GM21515 (cell line): ENCODE data around the gene LRRC8C.
A peak's percentile ranks its signal among the peaks of the same experiment; 100 is the strongest.

ENCODE experiments used
- ATAC-seq: cut with Tn5 transposase; IDR thresholded peaks from one replicate; pipeline ENCODE4 v1.9.1; 2021; ENCODE audit not compliant: unreplicated experiment

Gene LRRC8C

DNA sequence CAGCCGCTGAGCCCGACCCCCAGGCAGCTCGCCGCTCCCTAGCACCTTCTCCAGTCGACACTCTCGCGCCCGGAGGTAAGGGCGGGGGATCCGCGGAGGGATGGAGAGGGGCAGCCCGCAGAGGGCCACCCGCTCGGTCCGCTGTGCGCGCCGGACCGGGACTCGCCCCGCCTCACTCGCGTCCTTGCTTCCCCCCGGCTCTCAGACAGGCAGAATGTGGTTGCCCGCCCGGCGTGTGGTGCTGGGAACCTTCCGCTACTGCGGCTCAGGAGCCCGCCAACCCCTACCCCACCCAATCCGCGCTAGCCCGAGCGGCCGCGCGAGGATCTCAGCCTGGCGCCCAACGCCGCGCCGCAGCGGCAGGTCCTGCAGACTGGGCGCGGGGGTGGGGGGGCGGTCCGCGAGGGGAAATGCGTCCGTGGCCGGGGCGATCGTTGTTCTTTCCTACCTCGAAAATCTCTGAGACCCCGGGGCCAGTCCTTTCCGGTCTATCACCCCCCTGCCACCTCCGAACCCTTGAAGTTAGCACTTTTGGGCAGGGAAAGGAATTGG, 404 bp downstream of the LRRC8C start:
- peak; percentile 50 for ATAC-seq

DNA sequence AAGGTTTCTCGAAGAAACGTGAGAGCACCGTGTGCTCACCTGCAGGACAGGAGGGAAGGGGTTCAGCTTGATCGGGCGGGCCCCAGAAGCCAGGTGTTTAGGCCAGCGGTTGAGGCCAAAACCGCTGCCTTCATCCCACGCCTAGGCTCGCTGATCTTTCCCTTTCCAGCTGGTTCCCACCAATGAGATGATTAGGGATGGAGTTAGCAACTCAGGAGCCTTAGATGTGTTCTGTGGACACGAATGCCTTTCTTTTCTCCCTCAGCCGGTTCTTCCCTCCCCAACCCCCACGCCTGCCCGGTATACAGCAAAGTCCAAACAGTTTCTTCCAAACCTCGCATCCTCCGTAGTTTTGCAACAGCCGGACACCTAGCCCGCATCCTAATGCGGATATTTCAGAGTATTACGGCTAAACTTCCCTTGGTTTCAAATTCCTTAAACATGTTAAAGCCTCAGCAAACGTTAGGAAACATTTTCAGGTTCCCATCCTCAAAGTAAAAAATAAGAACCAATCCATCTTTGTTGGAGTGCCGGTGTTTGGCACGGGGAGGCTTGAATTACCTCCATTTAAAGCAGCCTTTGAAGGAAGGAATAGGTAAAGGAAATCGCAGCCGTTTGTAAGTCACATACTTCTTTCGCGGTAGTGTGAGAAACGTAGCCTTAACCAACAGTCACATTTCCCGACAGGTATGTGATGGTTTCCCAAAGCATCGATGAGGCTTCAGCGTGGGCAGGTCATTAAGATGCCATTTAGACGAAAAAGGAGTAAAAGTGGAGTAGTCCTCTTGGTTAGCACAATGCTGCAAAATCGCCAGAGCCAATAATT, 1.1 kb downstream of the LRRC8C start:
- ATAC-seq: peak; percentile 4

DNA sequence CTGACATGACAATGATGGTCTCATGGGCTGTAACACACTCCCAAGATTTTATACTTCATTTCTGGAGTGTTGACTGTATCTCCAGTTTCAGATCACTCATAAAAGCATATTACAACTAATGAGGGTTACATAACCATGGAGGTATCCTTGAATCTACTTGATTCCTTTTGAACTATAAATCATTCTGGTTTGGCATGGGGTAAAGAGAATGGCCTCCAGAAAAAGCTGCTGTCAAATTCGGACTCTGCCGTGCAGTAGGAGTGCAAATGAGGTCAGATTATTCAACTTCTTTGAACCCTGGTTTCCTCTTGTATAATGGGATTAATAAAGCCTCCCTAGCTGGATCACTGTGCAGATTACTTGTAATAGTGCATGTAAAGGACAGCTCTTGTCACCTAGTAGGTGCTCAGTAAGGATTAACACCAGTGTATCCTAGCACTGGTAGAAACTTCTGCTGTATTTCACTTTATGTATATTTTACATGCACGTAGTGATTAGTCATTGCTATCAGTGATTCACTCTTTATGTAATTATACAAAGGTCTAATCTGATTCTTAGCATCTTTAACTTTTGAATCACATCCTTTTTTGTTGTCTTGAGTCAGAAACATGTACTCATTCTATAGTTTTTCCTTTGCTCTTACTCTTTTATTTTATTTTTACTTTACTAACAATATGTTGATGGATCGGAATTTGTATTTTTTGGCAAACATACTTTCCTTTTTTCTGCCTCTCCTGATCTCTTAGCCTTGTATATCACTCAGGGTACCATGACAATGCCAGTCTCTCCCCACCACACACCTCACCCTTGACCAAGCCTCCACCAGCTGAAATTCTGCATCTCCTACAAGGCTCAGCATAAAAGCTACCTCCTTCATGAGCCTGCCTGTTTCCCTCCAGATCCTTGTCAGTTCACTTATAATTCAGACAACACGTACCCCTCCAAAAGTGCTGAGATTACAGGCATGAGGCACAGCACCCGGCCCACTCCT, 3.2 kb downstream of the LRRC8C start:
- ATAC-seq: no peak

DNA sequence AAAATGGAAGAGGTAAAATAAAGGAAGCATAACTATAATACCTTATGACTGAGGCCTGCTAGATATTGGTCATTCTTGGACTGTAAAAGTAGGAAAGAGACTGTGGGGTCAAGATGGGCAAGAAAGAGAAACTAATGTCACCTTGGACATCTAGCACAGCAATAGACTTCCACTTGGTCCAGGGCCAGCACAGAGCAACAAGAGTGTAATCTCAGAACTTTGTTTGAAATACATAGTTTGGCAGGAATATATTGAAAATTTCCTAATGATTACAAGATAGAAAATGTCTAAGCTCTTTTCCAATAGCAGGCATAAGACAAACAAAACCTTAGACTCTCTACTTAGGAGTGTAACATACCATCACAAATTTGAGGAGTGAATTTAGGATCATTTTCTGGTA, 4.6 kb downstream of the LRRC8C start:
- no peak for ATAC-seq

DNA sequence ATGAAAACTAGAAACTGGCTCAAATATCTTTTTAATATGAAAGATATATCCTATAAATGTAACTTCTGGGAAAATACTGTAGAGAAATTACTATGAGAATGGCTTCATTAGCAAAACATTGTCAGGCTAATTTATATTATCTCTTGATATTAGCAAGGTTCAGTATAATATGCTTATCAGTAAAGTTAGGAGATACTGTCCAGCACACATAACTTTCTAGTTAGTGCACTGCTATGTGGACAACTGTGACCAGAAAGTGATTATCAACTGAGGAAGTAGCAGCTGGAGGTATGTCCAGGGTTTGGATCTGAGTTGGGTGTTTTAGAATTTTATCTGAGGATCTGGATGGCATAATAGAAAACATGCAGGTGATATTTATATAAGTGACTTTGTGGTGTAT, 7.5 kb downstream of the LRRC8C start:
- no peak for ATAC-seq

DNA sequence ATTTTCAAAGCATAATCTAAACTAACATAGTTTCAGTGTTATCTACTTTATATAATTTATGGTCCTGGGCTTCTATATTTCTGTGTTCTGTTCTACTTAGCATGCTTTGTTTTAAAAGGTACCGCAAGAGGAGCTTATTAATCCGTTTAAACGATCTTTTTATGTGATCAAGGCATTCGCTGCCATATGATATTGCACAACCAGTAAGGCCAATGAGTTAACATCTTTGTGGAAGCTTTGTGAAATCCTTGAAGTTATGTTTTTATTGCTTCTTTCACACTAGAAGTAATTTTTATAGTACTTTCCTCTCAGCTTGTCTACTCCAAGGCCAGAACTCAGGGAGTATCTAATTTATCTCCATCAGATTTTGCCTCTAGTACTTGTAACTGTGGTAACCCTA, 8.9 kb downstream of the LRRC8C start:
- no peak for ATAC-seq

DNA sequence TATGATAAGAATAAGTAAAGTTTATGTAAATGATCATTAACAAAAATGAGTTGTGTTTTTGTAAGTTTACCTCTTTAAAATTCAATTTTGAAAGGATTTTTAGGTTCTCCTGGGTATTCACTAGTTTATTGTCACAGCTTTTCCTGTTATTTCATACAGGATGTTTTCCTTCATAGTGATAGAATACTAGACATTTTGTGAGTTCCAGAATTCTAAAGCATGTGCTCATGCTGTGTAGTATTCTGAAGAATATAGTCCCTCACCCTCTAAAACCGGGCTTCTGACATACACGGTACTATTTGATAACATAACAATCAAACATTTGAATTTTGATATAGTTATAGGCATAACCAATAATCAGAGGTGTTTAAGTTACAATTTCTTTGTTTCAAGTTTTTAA, 10.7 kb downstream of the LRRC8C start:
- ATAC-seq: no peak

DNA sequence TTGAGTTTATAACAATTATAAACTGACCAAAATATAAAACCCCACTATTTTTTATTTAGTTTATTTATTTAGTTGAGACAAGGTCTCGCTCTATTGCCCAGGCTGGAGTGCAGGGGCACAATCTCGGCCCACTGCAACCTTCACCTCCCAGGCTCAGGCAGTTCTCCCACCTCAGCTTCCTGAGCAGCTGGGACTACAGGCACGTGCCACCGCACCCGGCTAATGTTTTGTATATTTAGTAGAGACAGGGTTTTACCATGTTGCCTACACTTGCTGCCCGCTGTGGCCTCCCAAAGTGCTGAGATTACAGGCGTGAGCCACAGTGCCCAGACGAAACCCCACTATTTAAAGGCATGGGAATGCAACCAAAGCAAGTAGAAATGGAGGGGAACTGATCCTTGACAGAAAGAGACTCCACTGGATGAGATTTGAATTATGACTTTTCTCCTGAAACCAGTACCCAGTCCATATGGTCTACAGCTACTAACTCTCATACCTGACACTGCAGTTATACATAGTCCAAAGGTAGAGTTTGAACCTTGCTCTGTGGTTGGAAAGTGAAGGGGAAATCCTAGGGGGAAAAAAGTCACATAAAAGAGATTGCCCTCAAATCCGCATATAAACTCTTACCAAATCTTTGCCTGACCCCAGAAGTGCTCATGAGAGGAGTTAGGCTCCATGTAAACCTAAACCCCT, 11.3 kb downstream of the LRRC8C start:
- no peak for ATAC-seq

DNA sequence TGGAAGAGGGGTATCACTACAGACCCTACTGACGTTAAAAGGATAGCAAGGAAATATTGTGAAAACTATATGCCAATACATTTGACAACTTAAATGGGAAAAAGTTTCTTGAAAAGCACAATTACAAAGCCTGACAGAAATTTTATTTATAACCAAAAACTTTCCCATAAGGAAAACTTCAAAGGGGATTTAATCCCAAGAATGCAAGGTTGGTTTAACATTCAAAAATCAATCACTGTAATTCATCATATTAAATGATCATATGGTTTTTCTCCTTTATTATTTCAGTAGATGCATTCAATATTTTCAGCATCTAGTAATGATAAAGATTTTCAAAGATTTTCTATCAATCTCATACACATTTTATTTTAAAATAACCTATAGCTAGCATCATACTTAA, 13.3 kb downstream of the LRRC8C start:
- ATAC-seq: no peak

DNA sequence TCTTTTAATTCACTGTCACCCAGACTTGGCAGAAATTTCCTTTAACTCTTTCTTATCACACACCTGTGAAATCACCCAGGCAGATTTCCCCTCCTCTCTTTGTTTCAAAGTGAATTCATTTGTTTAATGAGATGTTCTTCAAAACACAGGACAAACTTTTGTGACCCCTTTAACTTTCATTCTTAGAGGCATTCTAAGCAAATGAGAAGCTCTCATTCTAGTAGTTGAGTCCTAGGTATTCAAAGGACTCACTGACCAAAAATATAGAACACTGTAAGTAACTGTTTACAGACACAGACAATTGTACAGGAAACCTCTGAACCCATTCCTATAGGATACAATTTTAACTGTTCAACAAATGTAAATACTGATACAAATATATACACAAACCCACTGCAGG, 16.9 kb downstream of the LRRC8C start:
- no peak for ATAC-seq

DNA sequence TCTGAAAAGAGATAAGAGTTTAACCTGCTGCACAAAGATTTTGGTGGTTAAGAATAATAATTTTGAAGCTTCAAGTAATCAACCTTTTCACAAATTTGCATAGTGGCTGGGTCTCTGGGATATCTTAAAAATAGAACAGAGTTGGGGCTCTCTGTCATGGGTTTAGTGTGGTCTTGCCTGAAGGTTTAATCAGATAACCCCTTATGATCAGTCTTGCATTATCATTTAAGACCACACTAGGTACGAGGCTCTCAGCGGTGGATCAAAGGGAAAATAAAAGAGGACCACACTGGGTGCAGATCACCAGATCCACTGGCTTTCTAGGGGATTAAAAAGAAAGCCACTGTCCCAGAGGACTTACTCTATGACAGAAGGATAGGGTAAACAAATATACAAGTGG, 19.5 kb downstream of the LRRC8C start:
- no peak for ATAC-seq

DNA sequence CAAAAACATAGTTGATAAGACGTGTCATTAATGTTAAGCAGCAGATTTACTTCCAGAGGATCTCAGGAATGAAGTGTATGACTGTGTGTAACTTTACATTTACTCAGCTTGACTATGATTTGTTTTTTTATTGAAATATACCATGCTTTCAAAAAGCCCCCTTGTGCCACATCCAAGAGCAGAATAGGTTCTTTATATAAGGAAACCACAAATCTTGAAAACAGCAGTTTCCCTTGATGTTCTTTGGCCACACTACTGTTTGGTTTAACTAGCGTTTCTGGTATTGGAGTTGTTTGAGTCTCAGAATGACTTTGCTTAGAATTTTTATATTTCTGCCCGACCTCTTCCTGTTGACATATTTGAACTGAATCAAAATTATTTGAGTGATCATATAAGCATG, 25.0 kb downstream of the LRRC8C start:
- no peak for ATAC-seq

DNA sequence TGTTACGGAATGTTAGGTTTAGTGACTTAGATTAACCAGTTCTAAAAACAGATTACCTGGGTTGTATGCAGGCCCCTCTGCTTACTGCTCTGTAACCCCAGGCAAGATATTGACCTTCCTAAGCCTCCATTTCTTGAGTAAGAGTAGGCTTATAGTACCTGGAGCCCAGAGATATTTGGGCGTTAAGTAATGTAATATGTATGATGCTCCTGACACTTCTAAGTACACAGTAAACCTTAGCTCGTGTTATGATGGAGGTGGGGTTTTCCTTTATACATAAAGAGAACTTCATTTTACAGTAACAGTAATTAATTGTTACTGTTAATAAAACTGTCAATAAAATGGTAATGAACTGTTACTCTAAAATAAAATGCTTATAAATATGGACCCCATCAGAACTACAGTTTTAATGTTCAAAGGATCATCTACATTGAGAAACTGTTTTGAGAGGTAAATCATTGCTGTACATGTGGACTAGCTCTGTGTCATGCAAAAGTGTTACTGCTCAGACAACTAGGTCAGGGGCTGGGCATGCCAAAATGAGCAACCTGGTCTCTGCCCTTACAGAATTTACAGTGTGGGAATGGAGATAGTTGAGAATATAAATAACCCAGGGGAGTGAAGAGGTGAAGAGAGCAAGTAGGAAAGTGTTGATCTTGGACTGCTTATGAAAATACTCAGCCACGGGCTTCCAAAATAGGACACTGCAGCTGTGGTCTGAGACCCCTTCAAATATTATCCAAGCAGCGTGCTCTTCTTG, 26.6 kb downstream of the LRRC8C start:
- no peak for ATAC-seq

DNA sequence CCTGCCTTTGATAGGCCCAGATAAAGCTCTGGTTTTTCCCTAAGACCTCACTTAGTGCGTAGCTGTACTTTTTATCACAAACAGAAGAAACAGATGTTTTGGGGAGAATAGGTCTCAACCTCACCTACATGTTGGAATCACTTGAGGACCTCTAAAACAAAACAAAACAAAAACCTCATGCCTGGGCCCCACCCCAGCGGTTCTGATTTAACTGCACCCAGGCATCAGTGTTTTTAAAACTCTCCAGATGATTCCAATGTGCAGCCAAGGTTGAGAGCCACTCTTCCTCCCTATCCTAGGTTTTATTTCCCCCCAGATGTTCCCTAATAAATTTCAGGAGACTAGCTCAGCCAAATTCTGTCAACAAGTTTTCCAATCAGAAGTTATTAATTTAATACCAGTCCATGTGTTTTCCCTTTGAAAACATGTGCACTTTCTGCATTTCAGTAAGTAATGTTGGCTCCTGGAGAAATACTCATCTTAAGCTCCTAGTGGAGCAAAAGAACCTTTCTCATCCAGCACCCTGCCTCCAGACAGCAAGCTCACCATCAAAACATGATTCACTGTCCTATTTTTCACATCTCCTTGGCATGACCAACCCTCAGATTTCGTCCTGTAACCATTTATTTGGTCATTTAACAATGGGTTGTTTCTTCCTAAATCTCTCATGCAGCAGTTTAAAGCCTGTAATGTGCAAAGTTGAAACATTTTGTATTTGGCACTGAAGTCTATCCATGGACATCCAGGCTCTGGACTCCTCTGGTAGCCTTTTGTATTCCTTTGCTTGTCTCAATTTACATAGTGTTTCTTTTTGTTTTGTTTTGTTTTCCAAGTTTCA, 27.5 kb downstream of the LRRC8C start:
- ATAC-seq: no peak

DNA sequence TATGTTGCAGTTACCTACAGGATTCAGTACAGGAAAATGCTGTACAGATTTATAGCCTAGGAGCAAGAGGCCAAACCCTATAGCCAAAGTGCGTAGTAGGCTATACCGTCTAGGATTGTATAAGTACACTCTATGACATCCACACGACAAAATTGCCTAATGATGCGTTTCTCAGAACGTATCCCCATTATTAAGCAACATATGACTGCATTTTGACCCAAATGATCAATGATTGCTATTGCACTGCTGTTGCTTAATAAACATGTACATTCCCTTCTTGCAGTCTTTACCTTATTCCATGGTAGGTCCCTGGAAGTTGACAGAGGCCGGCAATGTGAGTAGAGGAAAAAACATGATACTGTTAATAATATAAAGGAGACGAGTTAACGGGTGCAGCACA, 33.0 kb downstream of the LRRC8C start:
- ATAC-seq: no peak

DNA sequence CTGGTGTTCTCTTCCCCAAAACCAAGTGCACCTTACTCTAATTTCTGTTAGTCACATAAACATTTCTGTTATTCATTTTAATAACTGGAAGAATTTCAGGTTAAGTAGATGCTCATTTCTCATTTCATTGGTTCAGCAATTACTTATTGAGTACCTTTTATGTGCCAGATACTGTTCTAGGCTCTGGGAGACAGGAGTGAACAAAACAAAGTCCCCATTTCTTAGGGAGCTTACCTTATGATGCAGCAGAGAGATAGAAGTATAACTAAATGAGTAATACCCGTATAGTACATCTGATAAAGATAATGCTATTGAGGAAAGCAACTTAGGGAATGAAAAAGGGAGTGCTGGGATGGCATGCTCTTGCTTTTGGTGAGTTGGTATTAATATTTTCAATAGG, 33.7 kb downstream of the LRRC8C start:
- no peak for ATAC-seq

DNA sequence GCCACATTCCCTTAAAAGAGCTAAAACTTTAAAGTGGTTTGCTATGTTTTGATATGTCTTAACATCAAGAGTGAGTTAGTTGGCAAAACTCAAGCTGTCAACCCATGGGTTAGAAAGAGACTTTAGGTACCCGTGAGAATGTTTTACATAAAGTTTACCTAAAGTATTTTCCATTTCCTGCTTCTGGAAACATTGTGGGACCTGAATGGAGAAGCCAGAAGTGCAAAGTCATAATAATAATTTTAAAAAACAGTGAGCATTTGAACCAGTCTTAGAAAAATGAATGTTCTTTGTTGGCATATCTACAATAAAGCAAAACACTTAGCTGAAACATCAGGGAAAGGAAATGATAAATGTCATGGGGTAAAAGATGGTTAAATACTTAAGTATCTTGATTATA, 34.8 kb downstream of the LRRC8C start:
- ATAC-seq: no peak

DNA sequence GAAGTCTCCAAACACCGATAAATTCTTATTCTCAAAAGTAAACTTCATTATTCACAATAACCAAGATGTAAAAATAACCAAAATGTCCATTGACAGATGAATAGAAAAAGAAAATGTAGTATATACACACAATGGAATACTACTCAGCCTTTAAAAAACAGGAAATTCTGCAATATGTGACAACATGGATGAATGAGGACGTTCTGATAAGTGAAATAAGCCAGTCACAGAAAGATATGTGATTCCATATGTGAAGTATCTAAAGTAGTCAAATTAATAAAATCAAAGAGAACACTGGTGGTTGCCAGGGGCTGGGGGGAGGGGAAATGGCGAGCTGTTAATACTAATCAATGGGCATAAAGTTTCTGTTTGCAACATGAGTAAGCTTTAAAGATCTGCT, 36.0 kb downstream of the LRRC8C start:
- ATAC-seq: no peak

DNA sequence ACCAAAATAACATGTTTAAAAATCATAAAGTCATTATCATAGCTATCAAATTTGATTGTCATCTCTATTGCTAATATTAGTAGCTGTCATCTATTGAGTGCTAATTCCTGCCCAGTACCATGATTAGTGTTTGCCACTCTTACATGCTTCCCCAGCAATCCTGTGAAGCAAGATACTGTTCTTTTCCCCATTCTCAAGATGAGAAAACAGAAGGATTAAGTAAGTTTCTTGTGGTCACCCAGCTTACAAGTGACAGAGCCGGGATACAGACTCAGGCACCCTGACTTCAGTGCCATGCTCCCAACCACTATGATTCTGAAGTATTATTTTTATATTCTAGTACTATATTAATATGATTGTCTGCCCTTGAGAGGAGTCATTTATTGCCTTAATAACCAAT, 36.5 kb downstream of the LRRC8C start:
- ATAC-seq: no peak

DNA sequence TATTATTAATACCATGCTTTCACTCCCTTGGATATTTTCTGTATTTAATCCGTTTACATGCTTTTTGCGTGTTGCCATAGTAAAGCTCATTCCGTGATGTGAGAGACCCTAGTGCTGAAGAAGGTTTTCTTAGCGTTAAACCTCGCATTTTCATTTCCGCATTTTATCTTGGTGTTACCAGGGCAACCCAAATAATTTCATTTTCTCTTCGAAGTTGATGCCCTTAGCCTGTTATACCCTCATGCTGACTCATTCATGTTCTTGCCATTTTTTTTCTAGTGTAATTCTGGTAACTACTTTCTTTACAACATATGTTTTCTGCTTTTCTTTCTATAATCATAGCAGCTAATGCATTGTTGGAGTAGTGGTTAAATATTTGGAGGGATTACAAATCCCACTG, 37.2 kb downstream of the LRRC8C start:
- ATAC-seq: peak; percentile 98
